HepG2 (cell line): ENCODE results near the gene IGF2BP3. TPM values are rescaled to one million over a fixed set of nuclear protein-coding genes. Genes with fewer than 3 reads are reported as not detected.

Experiments
- ATAC-seq: fragments of 200-7000 bp; cut with Tn5 transposase; 3 replicates; pipeline ENCODE4 v1.9.1; 2020; ENCODE audit warnings: mild to moderate bottlenecking, moderate library complexity
- BruUV-seq: library from RNA; stranded (reverse); fragments of 400-500 nt; replicated peaks from 2 replicates; lab custom pipeline; 2021; lab: Mats Ljungman, UMichigan
- CTCF ChIA-PET: fragments of 300-600 bp; formaldehyde crosslinking; extraction: SDS; loops from one replicate; lab custom pipeline; 2021; ENCODE audit warnings: low total read pairs, inconsistent platforms, low intra/inter-chr PET ratio; lab: Yijun Ruan, JAX
- POLR2A ChIA-PET: fragments of 350-600 bp; sonication (Branson Sonifier 250); formaldehyde crosslinking; loops from one replicate; lab custom pipeline; 2020; ENCODE audit warnings: antibody characterized with exemption, inconsistent platforms; lab: Yijun Ruan, JAX
- DNase-seq: peaks from one replicate; pipeline ENCODE4 v3.0.0-alpha.2; 2015; ENCODE audit warnings: low spot score
- FAIRE-seq: peaks from 3 replicates; lab custom pipeline; 2011; peaks lifted over from hg19 to GRCh38; lab: Jason Lieb, UNC
- H2AFZ ChIP-seq: one replicate; pipeline ENCODE4 v1.6.1; 2011; ENCODE audit warnings: low read length, inconsistent platforms
- H3K27ac ChIP-seq: fragments of 300-600 bp; 3 replicates; pipeline ENCODE4 v1.8.0; 2011; ENCODE audit warnings: mixed run types, mild to moderate bottlenecking, mixed read lengths, low read length, inconsistent platforms; ENCODE audit not compliant: insufficient read depth; ENCODE audit errors: extremely low read length
- H3K27me3 ChIP-seq, 2 experiments: fragments of 200-600 bp in 1 of 2; 2 replicates in 1 of 2; 3 replicates in 1 of 2; pipeline versions ENCODE4 v1.6.0 to v1.8.0; 2011; ENCODE audit warnings: low read length in 2 of 2, mild to moderate bottlenecking in 2 of 2, moderate library complexity in 2 of 2, inconsistent platforms in 1 of 2; ENCODE audit not compliant: insufficient read depth in 2 of 2, control insufficient read depth in 1 of 2
- H3K36me3 ChIP-seq, 2 experiments: fragments of 200-600 bp in 1 of 2; replicated peaks in 1 of 2; 2 replicates in 1 of 2; 3 replicates in 1 of 2; pipeline versions ENCODE4 v1.5.1 to v1.8.0; 2011; ENCODE audit warnings: low read length in 2 of 2, inconsistent platforms in 1 of 2; ENCODE audit not compliant: insufficient read depth in 2 of 2, control insufficient read depth in 1 of 2
- H3K4me1 ChIP-seq: 2 replicates; pipeline ENCODE4 v1.5.1; 2012; ENCODE audit warnings: low read length, inconsistent platforms; ENCODE audit not compliant: insufficient read depth
- H3K4me2 ChIP-seq: 2 replicates; pipeline ENCODE4 v1.6.0; 2011; ENCODE audit warnings: low read depth, low read length, inconsistent platforms
- H3K4me3 ChIP-seq, 3 experiments: fragments of 200-600 bp in 1 of 3; sonication (generic), shearing (Covaris generic) in 1 of 3; replicated peaks in 1 of 3; 2 replicates each; pipeline ENCODE4 v1.5.1; 2011 to 2016; ENCODE audit warnings: low read length in 3 of 3, inconsistent platforms in 2 of 3, low read depth in 2 of 3, mild to moderate bottlenecking in 2 of 3, control low read depth in 1 of 3, mixed read lengths in 1 of 3; ENCODE audit not compliant: insufficient read depth in 1 of 3
- H3K79me2 ChIP-seq: one replicate; pipeline ENCODE4 v1.6.1; 2011; ENCODE audit warnings: low read length, inconsistent platforms; ENCODE audit not compliant: insufficient read depth
- H3K9ac ChIP-seq: 2 replicates; pipeline ENCODE4 v1.6.0; 2011; ENCODE audit warnings: mild to moderate bottlenecking, low read depth, low read length, inconsistent platforms; ENCODE audit not compliant: insufficient read depth
- H3K9me3 ChIP-seq: 2 replicates; pipeline ENCODE4 v1.5.1; 2012; ENCODE audit warnings: mild to moderate bottlenecking, low read length
- H4K20me1 ChIP-seq: 2 replicates; pipeline ENCODE4 v1.6.0; 2011; ENCODE audit warnings: inconsistent platforms, mild to moderate bottlenecking, low read length, moderate library complexity; ENCODE audit not compliant: insufficient read depth
- AGO1 ChIP-seq: fragments of 200-400 bp; formaldehyde crosslinking; IDR thresholded peaks from 2 replicates; pipeline ENCODE4 v1.6.1; 2017; ENCODE audit warnings: mild to moderate bottlenecking, low read depth, low read length, moderate library complexity; ENCODE audit not compliant: poor library complexity, severe bottlenecking
- HES4 ChIP-seq: sonication (generic); formaldehyde crosslinking; IDR thresholded peaks from 2 replicates; pipeline ENCODE4 v1.9.0; 2021; ENCODE audit warnings: mild to moderate bottlenecking, missing genetic modification reagents, borderline replicate concordance
- PHF20 ChIP-seq: sonication (generic); formaldehyde crosslinking; IDR thresholded peaks from 2 replicates; pipeline ENCODE4 v1.5.0; 2020; ENCODE audit warnings: mild to moderate bottlenecking, missing genetic modification reagents
- RBM22 ChIP-seq: fragments of 200-400 bp; formaldehyde crosslinking; optimal IDR thresholded peaks from 2 replicates; pipeline ENCODE3; 2017; ENCODE audit warnings: mild to moderate bottlenecking, low read length, moderate library complexity
- ZMYM3 ChIP-seq: sonication (generic); formaldehyde crosslinking; IDR thresholded peaks from 2 replicates; pipeline ENCODE4 v1.5.1; 2020; ENCODE audit warnings: mild to moderate bottlenecking, missing genetic modification reagents
- ZNF121 ChIP-seq: sonication (generic); formaldehyde crosslinking; IDR thresholded peaks from 2 replicates; pipeline ENCODE4 v1.5.0; 2020; ENCODE audit warnings: mild to moderate bottlenecking, missing genetic modification reagents
- WGBS: methylation state at CpG from one replicate; pipeline ENCODE4 v1.1.6; 2017; ENCODE audit warnings: low lambda C conversion rate; 5-methylcytosine and 5-hydroxymethylcytosine counted together
- in situ Hi-C: cut with HindIII; loops from 2 replicates; pipeline ENCODE4 v1.10.0; 2017; ENCODE audit warnings: low pct_unique_long_range_greater_than_20kb; ENCODE audit not compliant: extremely low pct_ligation_motif_present
- intact Hi-C: fragments of 100-400 bp; cut with micrococcal nuclease; formaldehyde crosslinking; loops from one replicate; pipeline ENCODE4 v1.10.0; 2022; ENCODE audit not compliant: unreplicated experiment
- polyA plus RNA-seq, 8 experiments: library from polyadenylated mRNA; depleted of rRNA in 3 of 8; stranded (reverse) in 7 of 8; unstranded in 1 of 8; fragments of >200 nt; fragmentation: Illumina TruSeq in 4 of 8; extraction: Trizol in 4 of 8; gene quantifications; 2 replicates each; pipeline versions ENCODE4 v1.2.1 to v1.2.3, GENCODE V29; 2011 to 2016; ENCODE audit warnings: low read depth in 4 of 8, missing spikeins in 1 of 8, mixed read lengths in 1 of 8; ENCODE audit not compliant: insufficient read depth in 1 of 8
- total RNA-seq, 5 experiments: library from RNA; depleted of rRNA; stranded (reverse); fragments of >200 nt; fragmentation: Illumina TruSeq; extraction: Trizol; gene quantifications; 2 replicates each; pipeline ENCODE4 v1.2.3, GENCODE V29; 2016; ENCODE audit warnings: low read depth in 1 of 5
- TF ChIP-seq, protein P1 (sequence below): sonication (generic); formaldehyde crosslinking; IDR thresholded peaks from 2 replicates; pipeline ENCODE4 v1.5.0; 2020; ENCODE audit warnings: mild to moderate bottlenecking, missing genetic modification reagents

IGF2BP3 gene
- total and polyA plus RNA-seq, 2 of the 13 experiments (the other 11 are each of a cell fraction or from before 2014, with no cell fraction given): 37.7 to 39.5 TPM

- Histone ChIP-seq H3K79me2 (peaks cover 8% of the 10 kb centered on the region), H3K36me3 (peaks cover 1 to 7% of the 10 kb centered on the region in 2 experiments; a peak in 3 of 5 replicates), H3K9ac (no peak overlapping the region), H2AFZ (no peak overlapping the region)
- intact Hi-C loops (loop anchor here (2.0 to 5.0 kb wide), 3 partner anchors 36 to 119 kb away; no protein-coding TSS in a partner anchor), in situ Hi-C loops (no loop called here)
- 100% methylated on average over 2 of the region's 3 CpGs for WGBS
- DNase-seq (no peak), ATAC-seq (no peak)
- peak; percentile 71 for TF ChIP-seq ZNF121 (CRISPR knock-in tag)
- TF ChIP-seq, protein P1, sequence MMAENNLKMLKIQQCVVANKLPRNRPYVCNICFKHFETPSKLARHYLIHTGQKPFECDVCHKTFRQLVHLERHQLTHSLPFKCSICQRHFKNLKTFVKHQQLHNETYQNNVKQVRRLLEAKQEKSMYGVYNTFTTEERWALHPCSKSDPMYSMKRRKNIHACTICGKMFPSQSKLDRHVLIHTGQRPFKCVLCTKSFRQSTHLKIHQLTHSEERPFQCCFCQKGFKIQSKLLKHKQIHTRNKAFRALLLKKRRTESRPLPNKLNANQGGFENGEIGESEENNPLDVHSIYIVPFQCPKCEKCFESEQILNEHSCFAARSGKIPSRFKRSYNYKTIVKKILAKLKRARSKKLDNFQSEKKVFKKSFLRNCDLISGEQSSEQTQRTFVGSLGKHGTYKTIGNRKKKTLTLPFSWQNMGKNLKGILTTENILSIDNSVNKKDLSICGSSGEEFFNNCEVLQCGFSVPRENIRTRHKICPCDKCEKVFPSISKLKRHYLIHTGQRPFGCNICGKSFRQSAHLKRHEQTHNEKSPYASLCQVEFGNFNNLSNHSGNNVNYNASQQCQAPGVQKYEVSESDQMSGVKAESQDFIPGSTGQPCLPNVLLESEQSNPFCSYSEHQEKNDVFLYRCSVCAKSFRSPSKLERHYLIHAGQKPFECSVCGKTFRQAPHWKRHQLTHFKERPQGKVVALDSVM (CRISPR knock-in tag): peak; percentile 79; the same call in 1 of the 2 replicates
- no peak for TF ChIP-seq HES4 (CRISPR knock-in tag)
- TF ChIP-seq ZMYM3 (CRISPR knock-in tag): peak; percentile 40; the same call in 1 of the 2 replicates
- TF ChIP-seq AGO1: no peak
- TF ChIP-seq, all 625 proteins: peak for 3
- Histone ChIP-seq H3K4me1 (peaks cover 71% of the 10 kb centered on the region), H4K20me1 (no peaks in the 10 kb centered on the region), H3K4me3 (no peak overlapping the region), H3K4me2 (no peak overlapping the region), H3K9me3 (no peaks in the 10 kb centered on the region), H3K27me3 (no peaks in the 10 kb centered on the region), H3K27ac (peak overlapping the region; percentile 82)
- no TSS peak for BruUV-seq
- POLR2A ChIA-PET: interaction anchor here (0.6 to 0.9 kb wide), 3 partner anchors 40 to 71 kb away, joined by 3 to 6 read pairs (median 3); no protein-coding TSS in a partner anchor
- CTCF ChIA-PET: interaction anchor here (1.3 kb wide), 1 partner anchor 22 kb away, joined by 3 read pairs; no protein-coding TSS in a partner anchor
- no peak for FAIRE-seq
Measured at GRCh38 chr7:23356168-23356567, 114.1 kb downstream of the IGF2BP3 start.

DNA sequence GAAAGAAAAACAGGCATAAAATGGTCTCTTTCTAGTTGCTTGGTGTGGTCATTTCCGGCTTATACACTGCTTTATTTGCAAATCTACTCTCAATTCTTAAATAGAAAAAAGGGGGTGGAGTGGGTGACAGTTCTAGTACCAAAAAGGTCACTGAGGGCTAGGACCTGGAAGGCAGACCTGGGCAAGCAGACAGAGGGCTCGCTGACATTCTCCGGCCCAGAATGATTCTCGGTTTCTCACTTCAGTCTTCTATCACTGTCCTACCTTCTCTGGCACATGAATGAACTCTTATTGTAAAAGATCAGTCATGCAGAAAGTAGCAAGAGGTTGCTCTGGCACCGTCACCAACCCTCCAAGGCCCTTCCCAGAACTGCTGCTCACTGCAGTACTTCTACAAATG lies 117.1 kb downstream of the IGF2BP3 start:
- in situ Hi-C loops: no loop called here
- peak; percentile 46 for TF ChIP-seq RBM22
- no peak for TF ChIP-seq PHF20
- Histone ChIP-seq H3K27ac (no peak overlapping the region), H3K36me3 (peaks cover 5 to 22% of the 10 kb centered on the region in 2 experiments; a peak in 4 of 5 replicates), H3K27me3 (no peaks in the 10 kb centered on the region), H3K4me3 (no peak overlapping the region), H4K20me1 (no peaks in the 10 kb centered on the region), H3K4me2 (no peak overlapping the region), H3K9ac (no peak overlapping the region), H3K79me2 (peaks cover 4% of the 10 kb centered on the region), H3K4me1 (peaks cover 52% of the 10 kb centered on the region), H2AFZ (no peak overlapping the region), H3K9me3 (no peaks in the 10 kb centered on the region)
- no peak for FAIRE-seq
- DNase-seq: no peak
- 98% methylated on average over 5 of the region's 5 CpGs for WGBS
- BruUV-seq: no TSS peak
- intact Hi-C loops: no loop called here
- ChIA-PET POLR2A (no interaction called here), CTCF (no interaction called here)
- ATAC-seq: no peak
